Measurements from ENCODE around the gene ZDHHC13. TPM values are rescaled to one million over a fixed set of nuclear protein-coding genes. Genes with fewer than 3 reads are reported as not detected.

ZDHHC13 gene
- total and polyA plus RNA-seq, 3 donors from 2014 or later = 16.3 to 32.6 (median 17.2) TPM

- H3K9me3 ChIP-seq = no peaks in the 10 kb centered on the region
- intact Hi-C loops (cut with DNase I; ENCODE audit: low total_unique reads) = no loop called here
- DNase-seq = no peak
- no peaks in the 10 kb centered on the region for H3K27me3 ChIP-seq
- no peaks in the 10 kb centered on the region for H3K36me3 ChIP-seq (ENCODE audit: low read depth, missing control alignments)
- H3K27ac ChIP-seq = no peak overlapping the region
- H3K4me1 ChIP-seq = no peaks in the 10 kb centered on the region
- 80 to 87% methylated on average over 2 of the region's 2 CpGs for WGBS, 2 donors
- no peak for TF ChIP-seq POLR2A (IDR thresholded peaks at IDR 0.05)
- TF ChIP-seq CTCF (IDR thresholded peaks at IDR 0.05) = no peak
- no peak overlapping the region for H3K4me3 ChIP-seq
Observed at GRCh38 chr11:19208181-19208580, 91.2 kb downstream of the ZDHHC13 start.

- TF ChIP-seq CTCF (IDR thresholded peaks at IDR 0.05) (no peak), POLR2A (IDR thresholded peaks at IDR 0.05) (no peak)
- WGBS, 2 donors = 62 to 82% methylated on average over 3 of the region's 3 CpGs
- no peaks in the 10 kb centered on the region for H3K9me3 ChIP-seq
- no peaks in the 10 kb centered on the region for H3K4me1 ChIP-seq
- no peaks in the 10 kb centered on the region for H3K36me3 ChIP-seq (ENCODE audit: low read depth, missing control alignments)
- no peak for DNase-seq
- intact Hi-C loops (cut with DNase I; ENCODE audit: low total_unique reads) = no loop called here
- H3K27me3 ChIP-seq = no peaks in the 10 kb centered on the region
- no peak overlapping the region for H3K4me3 ChIP-seq
- no peak overlapping the region for H3K27ac ChIP-seq
Observed at GRCh38 chr11:19208959-19209546, 92.1 kb downstream of the ZDHHC13 start.

GRCh38 chr11:19209617-19210370, 92.8 kb downstream of the ZDHHC13 start:
- H3K4me1 ChIP-seq = no peaks in the 10 kb centered on the region
- 35 to 42% methylated on average over 4 of the region's 4 CpGs for WGBS, 2 donors
- intact Hi-C loops (cut with DNase I; ENCODE audit: low total_unique reads) = no loop called here
- no peaks in the 10 kb centered on the region for H3K9me3 ChIP-seq
- no peak for DNase-seq
- H3K36me3 ChIP-seq (ENCODE audit: low read depth, missing control alignments) = no peaks in the 10 kb centered on the region
- TF ChIP-seq CTCF (IDR thresholded peaks at IDR 0.05) (no peak), POLR2A (IDR thresholded peaks at IDR 0.05) (no peak)
- no peaks in the 10 kb centered on the region for H3K27me3 ChIP-seq
- no peak overlapping the region for H3K27ac ChIP-seq
- no peak overlapping the region for H3K4me3 ChIP-seq

- H3K36me3 ChIP-seq (ENCODE audit: low read depth, missing control alignments) = no peaks in the 10 kb centered on the region
- H3K4me3 ChIP-seq = no peak overlapping the region
- no peak overlapping the region for H3K27ac ChIP-seq
- whole genome bisulfite sequencing, 2 donors = 90% methylated on average over 4 of the region's 4 CpGs
- TF ChIP-seq CTCF (IDR thresholded peaks at IDR 0.05) (no peak), POLR2A (IDR thresholded peaks at IDR 0.05) (no peak)
- intact Hi-C loops (cut with DNase I; ENCODE audit: low total_unique reads) = no loop called here
- H3K4me1 ChIP-seq = no peaks in the 10 kb centered on the region
- H3K27me3 ChIP-seq = no peaks in the 10 kb centered on the region
- DNase-seq = no peak
- no peaks in the 10 kb centered on the region for H3K9me3 ChIP-seq
Observed at GRCh38 chr11:19216021-19216420, 99.1 kb downstream of the ZDHHC13 start.

All from testis (tissue), 3 donors.